Body of pancreas (tissue), 4 donors: ENCODE results near the gene MAGI1.

Source experiments
- CTCF ChIP-seq, 7 experiments: fragments of 450-650 bp in 4 of 7; fragments of 200-600 bp in 3 of 7; sonication (generic) in 3 of 7; IDR thresholded peaks; one replicate each; pipeline ENCODE4 v1.5.1; 2016 to 2019; ENCODE audit warnings: antibody characterized with exemption in 7 of 7
- POLR2A ChIP-seq, 3 donors: fragments of 450-650 bp; IDR thresholded peaks; one replicate each; pipeline ENCODE4 v1.6.1; 2016; ENCODE audit warnings: antibody characterized with exemption in 3 of 3, mild to moderate bottlenecking in 2 of 3

GRCh38 chr3:65936908-65937638 is 101.6 kb downstream of the MAGI1 start:
- TF ChIP-seq CTCF (IDR thresholded peaks at IDR 0.05) (no peak), POLR2A (IDR thresholded peaks at IDR 0.05) (no peak)
